ENCODE results near the gene COQ5.
"Not testable (repeated sequence)": the region's sequence is repeated elsewhere in the genome, so short reads cannot be mapped to it uniquely, and the experiment has no call there.

COQ5 gene

GRCh38 chr12:120498870-120499515, 30.0 kb downstream of the COQ5 start:
- CTCF ChIA-PET = interaction anchor here (0.8 to 1.0 kb wide), 2 partner anchors 20 to 31 kb away, joined by 3 to 4 read pairs; no protein-coding TSS in a partner anchor
- no peak for DNase-seq
- peaks cover 49% of the 10 kb centered on the region for H3K36me3 Mint-ChIP-seq
- H3K27ac Mint-ChIP-seq = peak overlapping the region; percentile 2
- H3K27me3 Mint-ChIP-seq = no peaks in the 10 kb centered on the region
- H3K4me3 Mint-ChIP-seq = peak overlapping the region; percentile 93
- H3K9me3 Mint-ChIP-seq = no peaks in the 10 kb centered on the region
- H3K4me1 Mint-ChIP-seq = peaks cover 46% of the 10 kb centered on the region

DNA sequence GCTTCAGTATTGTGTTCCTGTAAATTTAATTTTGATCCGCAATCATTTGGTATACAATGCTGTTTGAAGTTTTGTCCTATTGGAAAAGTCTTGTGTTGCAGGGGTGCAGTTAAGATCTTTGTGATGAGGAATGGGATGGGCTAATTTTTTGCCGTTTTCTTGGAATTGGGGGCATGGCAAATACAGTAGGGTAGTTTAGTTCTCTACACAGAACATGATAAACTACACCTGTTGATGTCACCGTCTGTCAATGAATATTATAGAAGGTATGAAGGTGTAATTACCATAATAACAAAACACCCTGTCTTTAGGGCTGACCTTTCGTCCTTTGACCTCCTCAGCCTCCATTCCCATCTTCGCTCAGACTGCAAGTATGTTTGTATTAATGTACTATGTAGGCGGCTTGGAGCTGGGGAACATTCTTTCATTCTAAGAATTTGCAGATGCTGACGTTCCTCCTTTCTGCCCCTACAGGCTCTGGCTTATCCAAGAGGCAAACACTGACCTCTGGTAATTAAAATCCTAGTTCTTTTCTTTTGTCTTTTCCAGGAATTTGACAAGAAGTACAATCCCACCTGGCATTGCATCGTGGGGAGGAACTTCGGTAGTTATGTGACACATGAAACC, 31.3 kb downstream of the COQ5 start:
- Mint-ChIP-seq H3K4me3 (peak overlapping the region; percentile 93), H3K9me3 (no peaks in the 10 kb centered on the region), H3K27ac (peak overlapping the region; percentile 34), H3K27me3 (no peaks in the 10 kb centered on the region), H3K36me3 (peaks cover 39% of the 10 kb centered on the region), H3K4me1 (peaks cover 46% of the 10 kb centered on the region)
- CTCF ChIA-PET = interaction anchor here (0.6 to 1.7 kb wide), 3 partner anchors 31 to 207 kb away, joined by 3 to 7 read pairs (median 3); partner anchors contain the start of gene COQ5
- DNase-seq = no peak

DNA sequence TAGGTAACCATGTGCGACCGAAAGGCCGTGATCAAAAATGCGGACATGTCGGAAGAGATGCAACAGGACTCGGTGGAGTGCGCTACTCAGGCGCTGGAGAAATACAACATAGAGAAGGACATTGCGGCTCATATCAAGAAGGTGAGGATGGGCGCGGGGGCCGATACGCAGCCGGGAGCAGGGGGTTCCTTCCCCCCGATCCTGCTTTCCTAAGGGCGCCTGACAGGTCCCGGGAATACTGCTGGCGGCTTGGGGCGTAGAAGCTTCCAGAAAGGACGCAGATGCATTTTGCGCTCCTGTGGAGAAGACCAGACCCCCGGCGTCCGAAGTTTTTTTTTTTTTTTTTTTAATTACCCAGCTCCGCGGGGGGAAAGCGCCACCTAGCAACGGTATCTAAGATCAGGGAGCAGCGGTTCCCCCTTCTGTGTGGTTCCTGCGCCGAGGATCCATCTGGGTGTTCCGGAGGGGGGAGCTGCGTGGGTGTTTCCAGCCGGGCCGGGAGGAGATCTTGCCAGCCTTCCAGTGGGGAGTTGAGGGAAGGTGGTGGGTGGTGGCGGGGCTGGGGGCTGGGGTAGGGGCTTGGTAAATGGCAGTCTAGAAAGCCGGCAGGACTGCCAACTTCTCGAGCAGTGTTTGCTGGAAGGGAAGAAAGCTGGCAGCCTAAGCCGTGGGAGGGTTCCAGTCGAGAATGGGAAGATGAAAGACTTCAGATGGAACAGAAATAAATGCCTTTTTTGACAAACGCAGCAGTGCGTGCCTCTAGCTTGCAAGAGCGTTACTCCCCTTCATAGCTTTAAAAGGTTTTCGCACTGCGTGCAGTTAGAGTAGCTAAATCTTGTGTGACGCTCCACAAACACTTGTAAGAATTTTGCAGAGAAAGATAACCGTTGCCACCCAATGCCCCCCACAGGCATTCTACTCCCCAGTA, 32.3 kb downstream of the COQ5 start:
- H3K4me1 Mint-ChIP-seq = peaks cover 46% of the 10 kb centered on the region
- H3K36me3 Mint-ChIP-seq = peaks cover 38% of the 10 kb centered on the region
- CTCF ChIA-PET = interaction anchor here (0.6 to 1.7 kb wide), 6 partner anchors 9 to 208 kb away, joined by 3 to 7 read pairs (median 3); partner anchors contain the start of gene COQ5
- DNase-seq = peak; percentile 60
- no peaks in the 10 kb centered on the region for H3K27me3 Mint-ChIP-seq
- peak overlapping the region; percentile 86 for H3K27ac Mint-ChIP-seq
- no peaks in the 10 kb centered on the region for H3K9me3 Mint-ChIP-seq
- peak overlapping the region; percentile 93 for H3K4me3 Mint-ChIP-seq

DNA sequence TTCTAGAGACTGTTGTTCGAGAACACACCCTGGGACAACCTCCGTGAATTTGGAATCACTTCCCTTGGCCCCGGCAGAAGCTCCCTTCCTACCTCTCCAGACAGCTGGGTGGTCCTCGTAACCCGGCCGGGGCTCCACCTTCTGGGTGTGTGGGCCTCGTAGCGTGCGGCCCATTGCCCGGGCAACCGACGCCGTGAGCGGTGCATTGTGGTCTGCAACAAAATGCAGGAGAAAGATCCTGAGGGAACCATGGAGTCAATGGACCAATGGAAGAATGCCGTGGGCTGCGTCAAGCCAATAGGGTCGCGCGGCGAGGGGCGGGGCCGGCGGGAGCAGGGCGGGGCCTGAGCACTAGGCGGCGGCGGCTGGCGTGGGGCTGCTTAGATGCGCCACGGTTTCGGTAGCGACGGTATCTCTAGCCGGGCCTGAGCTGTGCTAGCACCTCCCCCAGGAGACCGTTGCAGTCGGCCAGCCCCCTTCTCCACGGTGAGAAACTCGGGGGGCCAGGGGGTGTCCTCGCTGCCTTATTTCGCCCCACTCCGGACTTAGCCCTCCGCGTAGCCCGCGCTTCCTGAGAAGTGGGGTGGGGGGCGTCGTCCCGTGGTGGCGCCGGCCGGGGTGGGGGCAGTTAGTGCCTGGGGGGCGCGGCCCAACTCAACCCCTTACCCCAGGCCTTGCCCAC, 33.1 kb downstream of the COQ5 start, which contains the start of gene DYNLL1:
DYNLL1 (plus strand) TSS at position 383 of the 682 bp plus-strand sequence. CDS start 309 bp downstream, outside the sequence.
- DNase-seq = peak; percentile 97
- H3K27ac Mint-ChIP-seq = peak within 1 kb of the TSS; percentile 86
- H3K27me3 Mint-ChIP-seq = no peaks in the 10 kb centered on the region
- peaks cover 35% of the 10 kb centered on the region for H3K36me3 Mint-ChIP-seq
- CTCF ChIA-PET = interaction anchor here (1.0 to 1.7 kb wide), 3 partner anchors 52 to 194 kb away, joined by 3 to 7 read pairs (median 4); partner anchors contain the start of gene SIRT4
- no peaks in the 10 kb centered on the region for H3K9me3 Mint-ChIP-seq
- H3K4me1 Mint-ChIP-seq = peaks cover 45% of the 10 kb centered on the region
- H3K4me3 Mint-ChIP-seq = peak within 1 kb of the TSS; percentile 93

DNA sequence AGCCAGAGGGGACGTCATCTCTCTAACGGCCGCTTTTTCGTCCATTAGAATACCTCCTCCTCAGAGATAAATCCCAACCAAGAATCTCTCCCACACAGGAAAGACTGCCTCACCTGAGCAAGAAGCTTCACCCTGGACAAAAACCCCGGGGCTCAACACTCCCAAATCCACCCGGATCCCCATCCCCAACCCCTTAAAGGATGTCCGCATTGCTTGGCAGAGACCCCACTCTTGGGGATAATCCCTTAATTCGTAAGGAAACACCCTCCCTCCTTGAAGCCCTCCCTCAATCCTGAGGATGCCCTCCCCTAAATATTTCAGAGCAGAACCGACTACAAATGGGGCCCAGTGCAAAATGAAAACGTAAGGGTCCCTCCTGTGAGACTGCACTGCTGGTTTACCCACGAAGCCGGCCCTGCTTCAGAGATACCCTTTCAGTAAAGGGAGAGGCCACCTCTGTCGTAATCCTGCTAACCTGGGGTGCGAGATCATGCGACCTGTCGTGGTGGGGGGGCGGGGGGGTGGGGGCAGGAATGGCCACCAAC, 33.7 kb downstream of the COQ5 start:
- DNase-seq = no peak
- peak overlapping the region; percentile 76 for H3K27ac Mint-ChIP-seq
- peaks cover 40% of the 10 kb centered on the region for H3K4me1 Mint-ChIP-seq
- no peaks in the 10 kb centered on the region for H3K27me3 Mint-ChIP-seq
- H3K36me3 Mint-ChIP-seq = peaks cover 29% of the 10 kb centered on the region
- H3K4me3 Mint-ChIP-seq = peak overlapping the region; percentile 93
- CTCF ChIA-PET = interaction anchor here (1.2 kb wide), 2 partner anchors 25 to 193 kb away, joined by 3 read pairs; partner anchors contain the start of gene SIRT4
- H3K9me3 Mint-ChIP-seq = no peaks in the 10 kb centered on the region

GRCh38 chr12:120490833-120491512, 38.0 kb downstream of the COQ5 start:
- Mint-ChIP-seq H3K4me1 (peaks cover 13% of the 10 kb centered on the region), H3K36me3 (peaks cover 2% of the 10 kb centered on the region), H3K9me3 (no peaks in the 10 kb centered on the region), H3K4me3 (no peak overlapping the region), H3K27me3 (no peaks in the 10 kb centered on the region), H3K27ac (no peak overlapping the region)
- DNase-seq = no peak
- CTCF ChIA-PET = interaction anchor here (0.7 kb wide), 1 partner anchor 21 kb away, joined by 3 read pairs; no protein-coding TSS in a partner anchor

DNA sequence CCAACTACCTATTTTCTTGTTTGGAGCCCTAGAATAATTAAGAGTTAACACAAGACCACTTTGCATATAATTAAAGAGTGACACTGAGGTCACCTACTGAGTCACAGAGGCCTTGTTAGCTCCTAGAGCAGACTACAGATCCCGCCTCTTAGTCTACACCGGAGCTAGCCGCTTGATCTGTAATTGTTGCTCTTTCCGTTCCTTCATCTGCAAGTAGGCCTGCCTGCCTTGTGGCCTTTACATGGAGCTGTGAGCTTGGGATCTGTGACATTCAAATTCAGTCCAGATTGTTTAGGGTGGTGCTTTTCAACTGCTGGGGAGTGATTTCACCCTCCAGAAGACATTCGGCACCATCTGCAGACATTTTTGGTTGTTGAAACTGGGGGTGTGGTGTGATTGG, 38.6 kb downstream of the COQ5 start:
- Mint-ChIP-seq H3K4me1 (peaks cover 9% of the 10 kb centered on the region), H3K4me3 (no peak overlapping the region), H3K36me3 (peaks cover 2% of the 10 kb centered on the region), H3K27me3 (no peaks in the 10 kb centered on the region), H3K9me3 (no peaks in the 10 kb centered on the region), H3K27ac (no peak overlapping the region)
- CTCF ChIA-PET = no interaction called here
- DNase-seq = no peak

DNA sequence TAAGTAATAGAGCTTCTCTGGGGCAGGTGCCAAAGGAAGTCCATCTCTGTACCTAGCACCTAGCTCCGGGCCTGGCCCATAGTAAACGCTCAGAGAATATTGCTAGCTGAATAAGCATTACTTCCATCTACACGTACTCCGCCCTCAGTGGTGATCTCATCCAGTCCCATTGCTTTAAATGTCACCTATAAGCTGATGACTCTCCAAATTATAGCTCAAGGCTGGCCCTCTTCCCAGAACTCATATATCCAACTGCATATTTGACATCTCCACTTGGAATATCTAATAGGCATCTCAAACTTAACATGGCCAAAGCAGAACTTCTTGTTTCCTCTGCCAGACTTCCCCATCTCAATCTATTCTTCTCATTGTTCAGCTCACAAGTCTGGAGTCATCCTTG, 39.9 kb downstream of the COQ5 start:
- CTCF ChIA-PET = no interaction called here
- Mint-ChIP-seq H3K27me3 (no peaks in the 10 kb centered on the region), H3K4me1 (no peaks in the 10 kb centered on the region), H3K4me3 (no peak overlapping the region), H3K36me3 (peaks cover 2% of the 10 kb centered on the region), H3K9me3 (no peaks in the 10 kb centered on the region), H3K27ac (no peak overlapping the region)
- DNase-seq = no peak

DNA sequence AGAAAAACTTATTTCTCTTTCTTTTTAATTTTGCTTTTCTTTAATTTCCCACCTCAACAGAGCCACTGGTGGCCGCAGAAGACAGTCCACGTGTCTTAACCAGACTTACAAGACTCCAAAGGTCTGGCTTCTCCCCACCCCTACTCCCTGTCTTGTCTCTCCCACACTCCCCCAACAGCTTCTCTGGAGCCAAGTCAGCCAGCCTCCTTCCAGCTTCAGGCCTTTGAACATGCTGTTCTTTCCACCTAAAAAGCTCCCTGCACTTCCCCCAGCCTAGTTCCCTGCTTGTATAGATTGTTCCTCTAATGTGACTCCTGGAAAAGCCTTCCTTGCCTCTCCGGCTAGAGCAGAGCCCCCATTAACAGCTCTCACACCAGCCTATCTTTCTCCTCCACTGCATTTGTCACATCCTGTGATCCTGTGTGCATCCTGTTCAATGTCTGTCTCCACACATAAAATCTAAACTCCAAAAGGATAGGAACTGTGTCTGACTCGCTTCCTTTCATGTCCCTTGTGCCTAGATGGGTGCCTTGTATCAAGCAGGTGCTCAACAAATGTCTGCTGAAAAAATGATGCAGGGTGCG, 40.8 kb downstream of the COQ5 start:
- H3K27ac Mint-ChIP-seq = no peak overlapping the region
- H3K9me3 Mint-ChIP-seq = no peaks in the 10 kb centered on the region
- no peaks in the 10 kb centered on the region for H3K27me3 Mint-ChIP-seq
- peaks cover 2% of the 10 kb centered on the region for H3K36me3 Mint-ChIP-seq
- H3K4me1 Mint-ChIP-seq = no peaks in the 10 kb centered on the region
- CTCF ChIA-PET = interaction anchor here (0.9 kb wide), 1 partner anchor 19 kb away, joined by 3 read pairs; the partner anchor contains the start of gene SRSF9
- DNase-seq = no peak
- no peak overlapping the region for H3K4me3 Mint-ChIP-seq

- H3K36me3 Mint-ChIP-seq, H3K9me3 Mint-ChIP-seq, CTCF ChIA-PET, DNase-seq, H3K27me3 Mint-ChIP-seq, H3K4me1 Mint-ChIP-seq, H3K27ac Mint-ChIP-seq, H3K4me3 Mint-ChIP-seq: not testable (repeated sequence)
These were observed 41.4 kb downstream of the COQ5 start for GRCh38 chr12:120487552-120487951.

DNA sequence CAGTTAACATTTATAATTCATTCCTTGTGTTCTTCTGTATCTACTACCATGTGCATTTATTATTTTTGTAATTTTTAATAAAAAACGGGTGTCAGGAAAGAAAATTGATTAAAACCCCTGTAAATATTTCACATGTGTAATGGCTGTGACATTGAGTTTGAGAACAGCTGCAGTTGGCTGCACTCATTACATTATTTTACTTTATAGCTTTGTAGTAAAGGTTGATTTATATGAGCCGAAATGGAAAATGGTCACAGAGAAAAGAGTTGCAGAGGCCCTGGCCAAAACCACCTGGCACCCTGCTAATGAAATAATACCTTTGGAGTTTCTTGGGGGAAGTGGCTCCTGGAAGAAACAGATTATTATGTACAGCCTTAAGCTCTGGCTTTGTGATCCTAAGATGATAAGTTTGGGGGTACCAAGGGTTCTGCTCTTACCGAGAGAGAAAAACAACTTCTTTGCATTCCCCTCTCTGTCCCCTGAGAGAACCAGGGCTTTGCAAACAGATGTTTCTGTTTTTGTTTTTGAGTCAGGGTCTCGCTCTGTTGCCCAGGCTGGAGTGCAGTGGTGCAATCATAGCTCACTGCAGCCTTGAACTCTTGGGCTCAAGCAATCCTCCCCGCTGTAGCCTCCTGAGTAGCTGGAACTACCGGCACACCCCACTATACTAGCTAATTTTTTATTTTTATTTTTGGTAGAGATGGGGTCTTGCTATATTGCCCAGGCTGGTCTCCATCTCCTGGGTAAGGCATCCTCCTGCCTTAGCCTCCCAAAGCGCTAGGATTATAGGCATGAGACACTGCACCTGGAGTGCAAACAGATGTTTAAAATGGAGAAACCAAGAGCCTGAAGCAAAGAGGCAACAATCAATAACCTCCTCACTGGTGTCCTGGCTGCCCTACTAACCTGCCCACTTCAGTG, 42.7 kb downstream of the COQ5 start:
- no peak for DNase-seq
- no peak overlapping the region for H3K4me3 Mint-ChIP-seq
- no peak overlapping the region for H3K27ac Mint-ChIP-seq
- H3K36me3 Mint-ChIP-seq = peaks cover 2% of the 10 kb centered on the region
- H3K27me3 Mint-ChIP-seq = no peaks in the 10 kb centered on the region
- CTCF ChIA-PET = interaction anchor here (1.4 kb wide), 1 partner anchor 16 kb away, joined by 6 read pairs; the partner anchor contains the start of gene SRSF9
- H3K4me1 Mint-ChIP-seq = no peaks in the 10 kb centered on the region
- H3K9me3 Mint-ChIP-seq = no peaks in the 10 kb centered on the region

GRCh38 chr12:120483621-120484020, 45.3 kb downstream of the COQ5 start:
- H3K27ac Mint-ChIP-seq = no peak overlapping the region

More at GRCh38 chr12:120483621-120484020, 45.3 kb downstream of the COQ5 start:
- CTCF ChIA-PET = interaction anchor here (1.1 kb wide), 1 partner anchor 13 kb away, joined by 3 read pairs; no protein-coding TSS in a partner anchor
- Mint-ChIP-seq H3K9me3 (no peaks in the 10 kb centered on the region), H3K27me3 (no peaks in the 10 kb centered on the region), H3K4me1 (no peaks in the 10 kb centered on the region), H3K36me3 (peaks cover 2% of the 10 kb centered on the region), H3K4me3 (no peak overlapping the region)
- DNase-seq = no peak
